Liver (tissue), 9 donors: Measurements from ENCODE around the gene KLHL33. TPM values are rescaled to one million over a fixed set of nuclear protein-coding genes. Genes with fewer than 3 reads are reported as not detected.

Experiments used
- DNase-seq: peaks from one replicate; pipeline ENCODE4 v3.0.0-alpha.2; 2017; ENCODE audit warnings: low spot score
- H3K27ac ChIP-seq, 2 donors: one replicate each; pipeline ENCODE4 v1.7.0; 2013; ENCODE audit warnings: inconsistent platforms in 2 of 2, low read length in 2 of 2, control low read depth in 1 of 2, low read depth in 1 of 2, mild to moderate bottlenecking in 1 of 2
- H3K27me3 ChIP-seq, 4 donors: one replicate each; pipeline versions ENCODE4 v1.6.1 to v1.7.0; 2013; ENCODE audit warnings: low read length in 3 of 4, inconsistent platforms in 1 of 4, mild to moderate bottlenecking in 1 of 4, moderate library complexity in 1 of 4; ENCODE audit not compliant: control insufficient read depth in 4 of 4, insufficient read depth in 4 of 4
- H3K36me3 ChIP-seq, 4 donors: one replicate each; pipeline versions ENCODE4 v1.6.1 to v1.7.0; 2013; ENCODE audit warnings: low read length in 3 of 4, mild to moderate bottlenecking in 3 of 4, low read depth in 1 of 4, moderate library complexity in 1 of 4; ENCODE audit not compliant: control insufficient read depth in 4 of 4, insufficient read depth in 3 of 4
- H3K4me1 ChIP-seq, 4 donors: one replicate each; pipeline versions ENCODE4 v1.6.1 to v1.7.0; 2013; ENCODE audit warnings: low read length in 3 of 4, mild to moderate bottlenecking in 3 of 4, moderate library complexity in 1 of 4; ENCODE audit not compliant: control insufficient read depth in 4 of 4, insufficient read depth in 4 of 4
- H3K4me3 ChIP-seq, 3 donors: one replicate each; pipeline versions ENCODE4 v1.6.1 to v1.7.0; 2013; ENCODE audit warnings: low read length in 3 of 3, control low read depth in 1 of 3, low read depth in 1 of 3, mild to moderate bottlenecking in 1 of 3
- H3K9ac ChIP-seq, 2 donors: one replicate each; pipeline ENCODE4 v1.7.0; 2013; ENCODE audit warnings: low read length in 2 of 2, mild to moderate bottlenecking in 2 of 2, moderate library complexity in 2 of 2, control low read depth in 1 of 2, low read depth in 1 of 2
- H3K9me3 ChIP-seq, 4 donors: one replicate each; pipeline versions ENCODE4 v1.6.1 to v1.7.0; 2013; ENCODE audit warnings: low read length in 3 of 4; ENCODE audit not compliant: control insufficient read depth in 4 of 4
- ATF3 ChIP-seq: IDR thresholded peaks from 2 replicates; pipeline ENCODE4 v1.6.1; 2016; ENCODE audit warnings: antibody characterized with exemption
- EGR1 ChIP-seq, 2 donors: IDR thresholded peaks; 2 replicates each; pipeline ENCODE4 v1.6.1; 2016 to 2018; ENCODE audit warnings: antibody characterized with exemption in 2 of 2, low read depth in 2 of 2
- FOXA1 ChIP-seq: IDR thresholded peaks from 2 replicates; pipeline ENCODE4 v1.6.1; 2016; ENCODE audit warnings: antibody characterized with exemption
- FOXA2 ChIP-seq: IDR thresholded peaks from 2 replicates; pipeline ENCODE4 v1.6.1; 2016; ENCODE audit warnings: antibody characterized with exemption
- GABPA ChIP-seq, 2 donors: IDR thresholded peaks in 1 of 2; conservative IDR thresholded peaks in 1 of 2; 2 replicates each; pipeline ENCODE4 v1.6.1; 2016; ENCODE audit warnings: antibody characterized with exemption in 2 of 2, mild to moderate bottlenecking in 1 of 2, moderate library complexity in 1 of 2
- HNF4A ChIP-seq, 2 donors: conservative IDR thresholded peaks; 2 replicates each; pipeline ENCODE4 v1.6.1; 2016; ENCODE audit warnings: antibody characterized with exemption in 2 of 2, mild to moderate bottlenecking in 2 of 2
- HNF4G ChIP-seq: IDR thresholded peaks from 2 replicates; pipeline ENCODE4 v1.6.1; 2016; ENCODE audit warnings: antibody characterized with exemption
- JUND ChIP-seq, 2 donors: IDR thresholded peaks; 2 replicates each; pipeline ENCODE4 v1.6.1; 2016; ENCODE audit warnings: antibody characterized with exemption in 2 of 2
- NR2F2 ChIP-seq: IDR thresholded peaks from 2 replicates; pipeline ENCODE4 v1.6.1; 2016; ENCODE audit warnings: antibody characterized with exemption
- RAD21 ChIP-seq, 2 donors: IDR thresholded peaks; 2 replicates each; pipeline ENCODE4 v1.6.1; 2016; ENCODE audit warnings: antibody characterized with exemption in 2 of 2, mild to moderate bottlenecking in 2 of 2
- REST ChIP-seq: IDR thresholded peaks from 2 replicates; pipeline ENCODE4 v1.6.1; 2016; ENCODE audit warnings: antibody characterized with exemption, mild to moderate bottlenecking
- SP1 ChIP-seq: IDR thresholded peaks from 2 replicates; pipeline ENCODE4 v1.6.1; 2018; ENCODE audit warnings: antibody characterized with exemption, mild to moderate bottlenecking
- TAF1 ChIP-seq: conservative IDR thresholded peaks from 2 replicates; pipeline ENCODE4 v1.6.1; 2016; ENCODE audit warnings: antibody characterized with exemption, mild to moderate bottlenecking
- WGBS: extraction: QIAGEN DNeasy Blood & Tissue Kit; methylation state at CpG from one replicate; pipeline ENCODE4 v1.1.7; 2013; 5-methylcytosine and 5-hydroxymethylcytosine counted together
- polyA plus RNA-seq, 2 donors: library from polyadenylated mRNA; stranded (reverse) in 1 of 2; unstranded in 1 of 2; fragments of 200-250 nt in 1 of 2; fragments of >200 nt in 1 of 2; fragmentation: Nextera tagmentation in 1 of 2; extraction: Ambion mirVana in 1 of 2; gene quantifications; one replicate each; pipeline versions ENCODE4 v1.2.1 to v1.2.3, GENCODE V29; 2013 to 2015
- total RNA-seq, 2 donors: library from RNA; depleted of rRNA; stranded (reverse); fragments of >200 nt; gene quantifications; one replicate each; pipeline ENCODE4 v1.2.3, GENCODE V29; 2014
- TF ChIP-seq, protein P1 (sequence below): fragments of 150-350 bp; IDR thresholded peaks from 2 replicates; pipeline ENCODE4 v1.5.1; 2017; ENCODE audit warnings: improper control_type of control experiment, low read depth, low read length; ENCODE audit not compliant: missing input control
- TF ChIP-seq, protein P2 (sequence below): IDR thresholded peaks from 2 replicates; pipeline ENCODE4 v1.6.1; 2016; ENCODE audit warnings: antibody characterized with exemption
- donor health status: healthy.
- donor health status: healthy.
- donor health status: healthy.
- donor health status: healthy.
- donor health status: healthy.

The KLHL33 gene
- total and polyA plus RNA-seq, 4 donors = 0.06 to 0.23 (median 0.15) TPM

- H3K27me3 ChIP-seq = no peaks in the 10 kb centered on the region
- no peak overlapping the region for H3K9ac ChIP-seq
- no peak for TF ChIP-seq HNF4A (conservative IDR thresholded peaks at IDR 0.05)
- TF ChIP-seq NR2F2 = no peak
- no peak for TF ChIP-seq TAF1
- TF ChIP-seq, protein P1, sequence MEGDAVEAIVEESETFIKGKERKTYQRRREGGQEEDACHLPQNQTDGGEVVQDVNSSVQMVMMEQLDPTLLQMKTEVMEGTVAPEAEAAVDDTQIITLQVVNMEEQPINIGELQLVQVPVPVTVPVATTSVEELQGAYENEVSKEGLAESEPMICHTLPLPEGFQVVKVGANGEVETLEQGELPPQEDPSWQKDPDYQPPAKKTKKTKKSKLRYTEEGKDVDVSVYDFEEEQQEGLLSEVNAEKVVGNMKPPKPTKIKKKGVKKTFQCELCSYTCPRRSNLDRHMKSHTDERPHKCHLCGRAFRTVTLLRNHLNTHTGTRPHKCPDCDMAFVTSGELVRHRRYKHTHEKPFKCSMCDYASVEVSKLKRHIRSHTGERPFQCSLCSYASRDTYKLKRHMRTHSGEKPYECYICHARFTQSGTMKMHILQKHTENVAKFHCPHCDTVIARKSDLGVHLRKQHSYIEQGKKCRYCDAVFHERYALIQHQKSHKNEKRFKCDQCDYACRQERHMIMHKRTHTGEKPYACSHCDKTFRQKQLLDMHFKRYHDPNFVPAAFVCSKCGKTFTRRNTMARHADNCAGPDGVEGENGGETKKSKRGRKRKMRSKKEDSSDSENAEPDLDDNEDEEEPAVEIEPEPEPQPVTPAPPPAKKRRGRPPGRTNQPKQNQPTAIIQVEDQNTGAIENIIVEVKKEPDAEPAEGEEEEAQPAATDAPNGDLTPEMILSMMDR = no peak
- no peak for TF ChIP-seq EGR1 (IDR thresholded peaks at IDR 0.05; ENCODE audit: low read depth in 2 of 2)
- TF ChIP-seq, protein P2, sequence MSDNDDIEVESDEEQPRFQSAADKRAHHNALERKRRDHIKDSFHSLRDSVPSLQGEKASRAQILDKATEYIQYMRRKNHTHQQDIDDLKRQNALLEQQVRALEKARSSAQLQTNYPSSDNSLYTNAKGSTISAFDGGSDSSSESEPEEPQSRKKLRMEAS = no peak
- no peak for TF ChIP-seq REST
- TF ChIP-seq FOXA2 = no peak
- no peak for TF ChIP-seq ATF3
- peaks cover 0 to 6% (median 3%) of the 10 kb centered on the region in 4 donors for H3K4me1 ChIP-seq
- no peak for DNase-seq
- H3K36me3 ChIP-seq = peaks cover 26 to 90% (median 60%) of the 10 kb centered on the region in 4 donors
- no peak overlapping the region for H3K4me3 ChIP-seq
- H3K9me3 ChIP-seq = no peaks in the 10 kb centered on the region
- no peak overlapping the region for H3K27ac ChIP-seq
- 91% methylated on average over 7 of the region's 7 CpGs for WGBS
Observed at GRCh38 chr14:20381341-20381740, 54.6 kb downstream of the KLHL33 start.

DNA sequence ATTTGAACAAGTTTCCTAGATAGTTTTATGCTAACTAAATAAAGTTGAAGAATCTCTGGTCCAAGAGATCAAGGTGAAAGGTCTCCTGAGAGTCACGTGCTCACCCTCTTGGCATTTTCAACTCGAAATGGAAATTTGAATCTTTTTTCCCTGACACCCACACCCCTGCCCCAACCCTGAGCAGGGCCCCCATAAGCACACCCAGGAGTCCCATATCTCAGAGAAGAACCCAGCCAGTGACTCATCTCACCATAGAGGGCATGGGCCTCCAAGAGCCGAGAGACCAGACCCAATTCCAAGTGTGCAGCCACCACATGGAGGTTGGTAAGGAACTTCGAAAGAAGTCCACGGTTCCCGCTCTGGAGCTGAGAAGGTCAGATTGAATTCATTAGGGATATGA is 55.3 kb downstream of the KLHL33 start:
- H3K27ac ChIP-seq = no peak overlapping the region
- TF ChIP-seq TAF1 (no peak), SP1 (no peak), RAD21 (IDR thresholded peaks at IDR 0.05) (no peak), GABPA (IDR thresholded peaks at IDR 0.05 in 1 of 2, conservative IDR thresholded peaks at IDR 0.05 in 1 of 2) (no peak), JUND (IDR thresholded peaks at IDR 0.05) (no peak), REST (no peak), EGR1 (IDR thresholded peaks at IDR 0.05; ENCODE audit: low read depth in 2 of 2) (no peak), FOXA1 (no peak), HNF4A (conservative IDR thresholded peaks at IDR 0.05) (no peak), NR2F2 (no peak), FOXA2 (no peak), ATF3 (no peak), HNF4G (no peak)
- TF ChIP-seq, protein P1 = no peak
- TF ChIP-seq, protein P2 = no peak

More for the DNA sequence above, 55.3 kb downstream of the KLHL33 start:
- H3K9ac ChIP-seq = no peak overlapping the region
- H3K4me3 ChIP-seq = no peak overlapping the region
- H3K27me3 ChIP-seq = no peaks in the 10 kb centered on the region
- no peaks in the 10 kb centered on the region for H3K9me3 ChIP-seq
- peaks cover 22 to 90% (median 54%) of the 10 kb centered on the region in 4 donors for H3K36me3 ChIP-seq
- peaks cover 0 to 10% (median 8%) of the 10 kb centered on the region in 4 donors for H3K4me1 ChIP-seq
- no peak for DNase-seq
- 92% methylated on average over 6 of the region's 6 CpGs for WGBS
